Left ventricle myocardium inferior (tissue), 1 donor: Measurements from ENCODE around the gene STK39. TPM values are rescaled to one million over a fixed set of nuclear protein-coding genes. Genes with fewer than 3 reads are reported as not detected.

Experiments
- DNase-seq: peaks from one replicate; pipeline ENCODE4 v3.0.0-alpha.2; 2020
- H3K27ac ChIP-seq: fragments of 200-600 bp; replicated peaks from 2 replicates; pipeline ENCODE4 v1.8.0; 2021
- H3K27me3 ChIP-seq: fragments of 200-600 bp; 2 replicates; pipeline ENCODE4 v1.8.0; 2021; ENCODE audit warnings: low read depth
- H3K36me3 ChIP-seq: fragments of 200-600 bp; 2 replicates; pipeline ENCODE4 v1.8.0; 2021
- H3K4me1 ChIP-seq: fragments of 200-600 bp; 2 replicates; pipeline ENCODE4 v1.8.0; 2021
- H3K4me3 ChIP-seq: fragments of 200-600 bp; 2 replicates; pipeline ENCODE4 v1.8.0; 2021; ENCODE audit warnings: mild to moderate bottlenecking, moderate library complexity
- H3K9me3 ChIP-seq: fragments of 200-600 bp; replicated peaks from 2 replicates; pipeline ENCODE4 v1.8.0; 2021
- intact Hi-C: fragments of 100-400 bp; cut with micrococcal nuclease; formaldehyde crosslinking; loops from one replicate; pipeline ENCODE4 v1.11.0; 2022
- total RNA-seq: library from RNA; stranded (reverse); fragmentation: NEBNext Ultra II Directional; extraction: Animal tissue kit (Norgen Biotek cat#: 25700); gene quantifications from one replicate; pipeline ENCODE4 v1.2.1, GENCODE V29; 2021
- TF ChIP-seq, protein P1 (sequence below): fragments of 200-600 bp; IDR thresholded peaks from 2 replicates; pipeline ENCODE4 v1.8.0; 2021; ENCODE audit warnings: antibody characterized with exemption, mild to moderate bottlenecking, borderline replicate concordance
- donor health status: DM: no; HTN: yes; CAD: no; lungs with severe emphysema.

The STK39 gene
- total RNA-seq, 1 donor from 2014 or later, result 23.2 TPM

DNA sequence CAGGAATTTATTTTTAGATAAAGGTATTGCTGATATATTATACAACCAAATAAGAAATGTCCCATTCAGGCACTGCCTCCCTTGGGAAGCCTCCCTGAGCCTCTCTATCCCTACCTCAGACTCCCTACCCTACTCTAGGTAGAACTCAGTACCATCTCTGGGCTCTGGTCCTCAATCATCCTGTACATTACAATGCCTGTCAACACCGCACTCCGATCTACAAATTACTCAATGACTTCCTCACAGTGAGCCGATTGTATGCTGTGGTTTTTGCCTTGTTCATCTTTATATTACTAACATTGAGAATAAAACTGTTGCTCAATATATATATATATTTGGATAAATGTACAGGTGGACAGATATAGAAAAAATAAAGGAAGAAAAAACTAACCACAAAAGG lies 207.5 kb downstream of the STK39 start:
- H3K36me3 ChIP-seq, result no peaks in the 10 kb centered on the region
- H3K9me3 ChIP-seq, result no peaks in the 10 kb centered on the region
- H3K27ac ChIP-seq, result no peak overlapping the region
- intact Hi-C loops, result no loop called here
- no peak overlapping the region for H3K4me3 ChIP-seq
- no peak for DNase-seq
- TF ChIP-seq, protein P1, sequence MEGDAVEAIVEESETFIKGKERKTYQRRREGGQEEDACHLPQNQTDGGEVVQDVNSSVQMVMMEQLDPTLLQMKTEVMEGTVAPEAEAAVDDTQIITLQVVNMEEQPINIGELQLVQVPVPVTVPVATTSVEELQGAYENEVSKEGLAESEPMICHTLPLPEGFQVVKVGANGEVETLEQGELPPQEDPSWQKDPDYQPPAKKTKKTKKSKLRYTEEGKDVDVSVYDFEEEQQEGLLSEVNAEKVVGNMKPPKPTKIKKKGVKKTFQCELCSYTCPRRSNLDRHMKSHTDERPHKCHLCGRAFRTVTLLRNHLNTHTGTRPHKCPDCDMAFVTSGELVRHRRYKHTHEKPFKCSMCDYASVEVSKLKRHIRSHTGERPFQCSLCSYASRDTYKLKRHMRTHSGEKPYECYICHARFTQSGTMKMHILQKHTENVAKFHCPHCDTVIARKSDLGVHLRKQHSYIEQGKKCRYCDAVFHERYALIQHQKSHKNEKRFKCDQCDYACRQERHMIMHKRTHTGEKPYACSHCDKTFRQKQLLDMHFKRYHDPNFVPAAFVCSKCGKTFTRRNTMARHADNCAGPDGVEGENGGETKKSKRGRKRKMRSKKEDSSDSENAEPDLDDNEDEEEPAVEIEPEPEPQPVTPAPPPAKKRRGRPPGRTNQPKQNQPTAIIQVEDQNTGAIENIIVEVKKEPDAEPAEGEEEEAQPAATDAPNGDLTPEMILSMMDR, result no peak
- H3K4me1 ChIP-seq, result no peaks in the 10 kb centered on the region
- H3K27me3 ChIP-seq, result no peaks in the 10 kb centered on the region

DNA sequence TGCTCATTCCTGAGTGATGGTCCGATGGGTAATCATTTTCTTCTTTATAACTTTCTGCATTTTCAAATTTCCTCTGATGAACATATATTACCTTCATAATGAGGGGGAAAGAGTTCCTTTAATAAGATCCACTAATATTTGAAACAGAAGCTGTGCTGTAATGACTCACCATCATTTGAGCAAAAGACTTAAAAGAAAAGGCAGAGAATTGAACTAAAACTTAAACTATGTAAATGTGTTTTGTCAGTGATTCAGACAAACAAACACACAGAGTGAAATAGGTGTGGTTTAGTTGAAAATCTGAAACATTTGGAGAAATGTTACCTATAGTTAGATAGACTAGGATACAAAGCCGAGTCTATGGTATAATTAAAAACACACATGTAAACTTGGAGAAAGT lies 209.6 kb downstream of the STK39 start:
- Histone ChIP-seq H3K36me3 (no peaks in the 10 kb centered on the region), H3K27me3 (no peaks in the 10 kb centered on the region), H3K9me3 (no peaks in the 10 kb centered on the region), H3K4me3 (no peak overlapping the region), H3K27ac (no peak overlapping the region), H3K4me1 (no peaks in the 10 kb centered on the region)
- DNase-seq, result no peak
- TF ChIP-seq, protein P1, result no peak
- intact Hi-C loops, result no loop called here

DNA sequence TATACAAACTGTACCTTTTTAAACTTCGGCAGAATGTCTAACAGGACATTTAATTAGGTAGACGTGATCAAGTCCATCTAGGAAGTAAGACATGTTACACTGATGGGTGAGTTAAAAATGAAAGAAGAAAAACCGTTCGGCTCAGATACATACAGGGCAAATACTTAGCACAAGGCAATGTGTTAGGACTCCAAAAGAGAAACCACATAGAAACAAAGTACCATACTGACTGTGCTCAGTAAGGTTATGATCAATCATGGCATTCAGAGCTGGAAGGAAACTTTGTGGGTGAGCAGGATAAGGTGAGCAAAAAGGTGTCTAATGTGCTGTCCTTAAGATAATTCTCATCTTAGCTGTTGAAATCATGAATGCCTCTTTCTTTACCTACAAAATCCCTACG lies 211.9 kb downstream of the STK39 start:
- TF ChIP-seq, protein P1, result no peak
- no peak overlapping the region for H3K27ac ChIP-seq
- DNase-seq, result no peak
- intact Hi-C loops, result no loop called here
- H3K4me3 ChIP-seq, result no peak overlapping the region
- no peaks in the 10 kb centered on the region for H3K4me1 ChIP-seq
- no peaks in the 10 kb centered on the region for H3K36me3 ChIP-seq
- no peaks in the 10 kb centered on the region for H3K9me3 ChIP-seq
- no peaks in the 10 kb centered on the region for H3K27me3 ChIP-seq

DNA sequence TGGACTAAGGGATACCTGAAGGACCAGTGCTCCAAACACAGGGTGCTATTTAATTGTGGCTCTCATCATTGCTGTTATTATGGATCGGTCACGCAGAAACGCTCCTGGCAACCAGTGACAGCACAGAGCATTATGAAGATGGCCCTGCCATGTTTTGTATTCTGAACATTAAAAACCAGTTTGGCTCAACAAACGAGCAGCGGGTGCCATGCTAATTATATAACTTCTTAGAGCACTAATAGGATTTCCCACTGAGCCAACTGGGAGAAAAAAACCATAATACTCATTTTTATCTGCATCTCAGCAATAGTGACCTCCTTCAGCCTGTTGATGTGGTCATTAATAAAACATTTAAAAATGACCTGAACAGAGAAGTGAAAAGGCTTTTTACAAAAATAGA lies 212.8 kb downstream of the STK39 start:
- intact Hi-C loops, result no loop called here
- no peaks in the 10 kb centered on the region for H3K4me1 ChIP-seq
- TF ChIP-seq, protein P1, result no peak
- no peak for DNase-seq
- no peaks in the 10 kb centered on the region for H3K27me3 ChIP-seq
- H3K27ac ChIP-seq, result no peak overlapping the region
- H3K36me3 ChIP-seq, result no peaks in the 10 kb centered on the region
- H3K4me3 ChIP-seq, result no peak overlapping the region
- no peaks in the 10 kb centered on the region for H3K9me3 ChIP-seq

DNA sequence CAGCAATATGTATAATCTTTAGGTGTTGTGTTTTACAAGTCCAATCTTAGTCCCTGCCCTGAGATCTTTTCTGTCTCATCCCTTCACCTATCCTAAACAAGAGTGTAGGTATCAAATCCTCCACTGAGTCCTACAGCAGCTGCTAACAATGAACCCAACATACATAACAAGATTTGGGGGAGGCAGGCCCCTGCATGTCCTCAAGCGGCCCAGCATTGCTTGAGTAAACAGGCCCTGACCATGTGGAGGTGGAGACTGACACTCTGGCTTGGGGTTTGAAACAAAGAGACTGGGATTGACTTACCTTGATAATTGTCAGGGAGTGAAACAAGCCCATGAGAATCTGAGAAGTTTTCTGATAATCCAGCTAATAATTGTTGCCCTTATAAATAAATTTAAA lies 213.4 kb downstream of the STK39 start:
- TF ChIP-seq, protein P1, result no peak
- intact Hi-C loops, result no loop called here
- H3K27me3 ChIP-seq, result no peaks in the 10 kb centered on the region
- H3K4me1 ChIP-seq, result no peaks in the 10 kb centered on the region
- H3K9me3 ChIP-seq, result no peaks in the 10 kb centered on the region
- DNase-seq, result no peak
- H3K36me3 ChIP-seq, result no peaks in the 10 kb centered on the region
- H3K27ac ChIP-seq, result no peak overlapping the region
- no peak overlapping the region for H3K4me3 ChIP-seq

DNA sequence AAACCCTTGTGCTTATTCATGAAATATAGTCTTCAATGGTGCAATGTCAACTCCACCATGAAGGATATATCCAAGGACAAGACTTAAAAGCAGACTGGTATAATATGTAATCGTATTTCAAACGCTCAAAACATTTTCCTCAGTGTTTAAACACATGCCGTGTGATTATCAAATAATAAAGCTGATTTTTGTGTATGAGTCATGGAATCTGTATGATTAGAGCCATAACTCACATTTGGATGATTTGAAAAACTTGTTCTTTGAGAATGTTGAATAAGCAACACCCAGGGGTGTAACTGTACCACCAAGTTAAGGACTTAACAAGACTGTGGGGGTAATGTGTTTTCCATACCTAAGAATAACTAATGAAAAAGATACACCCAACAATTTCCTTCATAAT lies 215.3 kb downstream of the STK39 start:
- Histone ChIP-seq H3K4me1 (no peaks in the 10 kb centered on the region), H3K36me3 (no peaks in the 10 kb centered on the region), H3K27me3 (no peaks in the 10 kb centered on the region), H3K27ac (no peak overlapping the region), H3K9me3 (no peaks in the 10 kb centered on the region), H3K4me3 (no peak overlapping the region)
- TF ChIP-seq, protein P1, result no peak
- no peak for DNase-seq
- intact Hi-C loops, result no loop called here
